HEK293T (cell line): ENCODE results near the gene TMUB1.

Source experiments
- CTCF ChIA-PET: fragments of 350-600 bp; formaldehyde crosslinking; extraction: SDS; loops from one replicate; lab custom pipeline; 2021; ENCODE audit warnings: antibody characterized with exemption, inconsistent platforms; lab: Yijun Ruan, JAX
- POLR2A ChIA-PET: fragments of 350-600 bp; formaldehyde crosslinking; extraction: SDS; loops from one replicate; lab custom pipeline; 2020; ENCODE audit warnings: antibody characterized with exemption, inconsistent platforms; lab: Yijun Ruan, JAX
- DNase-seq: peaks from one replicate; pipeline ENCODE4 v3.0.0; 2012; ENCODE audit warnings: mixed read lengths; ENCODE audit errors: extremely low spot score
- ARNT ChIP-seq: fragments of 450-650 bp; IDR thresholded peaks from 2 replicates; pipeline ENCODE4 v1.6.1; 2017; ENCODE audit warnings: mild to moderate bottlenecking
- BHLHE40 ChIP-seq: fragments of 450-650 bp; IDR thresholded peaks from 2 replicates; pipeline ENCODE4 v1.6.1; 2016; ENCODE audit warnings: mild to moderate bottlenecking, moderate library complexity, borderline replicate concordance
- CTBP1 ChIP-seq: fragments of 450-650 bp; IDR thresholded peaks from 2 replicates; pipeline ENCODE4 v1.6.1; 2016; ENCODE audit warnings: borderline replicate concordance
- ELF4 ChIP-seq: fragments of 450-650 bp; IDR thresholded peaks from 2 replicates; pipeline ENCODE4 v1.6.1; 2017; ENCODE audit warnings: antibody characterized with exemption
- FOXA1 ChIP-seq: fragments of 450-650 bp; IDR thresholded peaks from 2 replicates; pipeline ENCODE4 v1.6.1; 2016; ENCODE audit warnings: mild to moderate bottlenecking
- FOXK2 ChIP-seq: fragments of 450-650 bp; IDR thresholded peaks from 2 replicates; pipeline ENCODE4 v1.6.1; 2016; ENCODE audit warnings: mild to moderate bottlenecking
- FOXM1 ChIP-seq: fragments of 450-650 bp; IDR thresholded peaks from 2 replicates; pipeline ENCODE4 v1.6.1; 2017; ENCODE audit warnings: mild to moderate bottlenecking, borderline replicate concordance
- HDGF ChIP-seq: fragments of 450-650 bp; IDR thresholded peaks from 2 replicates; pipeline ENCODE4 v1.6.1; 2017; ENCODE audit warnings: antibody characterized with exemption, borderline replicate concordance
- L3MBTL2 ChIP-seq: fragments of 450-650 bp; conservative IDR thresholded peaks from 2 replicates; pipeline ENCODE4 v1.6.1; 2016; ENCODE audit warnings: mild to moderate bottlenecking
- LEF1 ChIP-seq: fragments of 450-650 bp; IDR thresholded peaks from 2 replicates; pipeline ENCODE4 v1.6.1; 2017; ENCODE audit warnings: mild to moderate bottlenecking, borderline replicate concordance
- NFRKB ChIP-seq: fragments of 450-650 bp; IDR thresholded peaks from 2 replicates; pipeline ENCODE4 v1.6.1; 2016; ENCODE audit warnings: mild to moderate bottlenecking, moderate library complexity
- PKNOX1 ChIP-seq: fragments of 450-650 bp; IDR thresholded peaks from 2 replicates; pipeline ENCODE4 v1.6.1; 2016
- SP1 ChIP-seq: fragments of 450-650 bp; IDR thresholded peaks from 2 replicates; pipeline ENCODE4 v1.6.1; 2017
- SUZ12 ChIP-seq: fragments of 450-650 bp; IDR thresholded peaks from 2 replicates; pipeline ENCODE4 v1.6.1; 2016; ENCODE audit warnings: mild to moderate bottlenecking
- TARDBP ChIP-seq: fragments of 450-650 bp; IDR thresholded peaks from 2 replicates; pipeline ENCODE4 v1.6.1; 2016
- ZNF384 ChIP-seq: fragments of 450-650 bp; IDR thresholded peaks from 2 replicates; pipeline ENCODE4 v1.6.1; 2016

Gene TMUB1

GRCh38 chr7:151125846-151126481 is 42.7 kb upstream of the TMUB1 start:
- no peak for DNase-seq
- no peak for TF ChIP-seq FOXM1
- TF ChIP-seq NFRKB, result no peak
- TF ChIP-seq ARNT, result no peak
- no peak for TF ChIP-seq ELF4
- TF ChIP-seq PKNOX1, result no peak
- no peak for TF ChIP-seq L3MBTL2
- no peak for TF ChIP-seq SP1
- no peak for TF ChIP-seq TARDBP
- TF ChIP-seq FOXK2, result no peak
- TF ChIP-seq HDGF, result no peak
- no peak for TF ChIP-seq CTBP1
- TF ChIP-seq BHLHE40, result no peak
- TF ChIP-seq LEF1, result no peak
- ChIA-PET CTCF (interaction anchor here (0.6 to 0.8 kb wide), 2 partner anchors 42 to 46 kb away, joined by 3 to 5 read pairs; no protein-coding TSS in a partner anchor), POLR2A (no interaction called here)

- TF ChIP-seq L3MBTL2, result no peak
- TF ChIP-seq FOXA1, result no peak
- no peak for TF ChIP-seq ELF4
- no peak for TF ChIP-seq HDGF
- no peak for TF ChIP-seq ZNF384
- no peak for TF ChIP-seq TARDBP
- POLR2A ChIA-PET, result no interaction called here
- CTCF ChIA-PET, result interaction anchor here (0.6 to 1.1 kb wide), 2 partner anchors 47 to 57 kb away, joined by 3 to 5 read pairs; no protein-coding TSS in a partner anchor
- DNase-seq, result no peak
Measured at GRCh38 chr7:151125470-151125845, 42.2 kb upstream of the TMUB1 start.

GRCh38 chr7:151124899-151125399 is 41.7 kb upstream of the TMUB1 start:
- ChIA-PET CTCF (interaction anchor here (0.6 to 1.9 kb wide), 9 partner anchors 8 to 195 kb away, joined by 3 to 10 read pairs (median 5); partner anchors contain the start of gene GBX1), POLR2A (no interaction called here)
- TF ChIP-seq ELF4 (no peak), SUZ12 (no peak), SP1 (no peak), ZNF384 (no peak), FOXM1 (no peak), FOXA1 (no peak), FOXK2 (no peak), PKNOX1 (no peak), CTBP1 (no peak), NFRKB (no peak)
- DNase-seq, result no peak

GRCh38 chr7:151124481-151124880 is 41.2 kb upstream of the TMUB1 start:
- no peak for TF ChIP-seq ARNT
- ChIA-PET CTCF (interaction anchor here (0.6 to 1.9 kb wide), 21 partner anchors 9 to 1200 kb away, joined by 3 to 10 read pairs (median 5); partner anchors contain the start of gene GBX1), POLR2A (interaction anchor here (0.6 to 1.0 kb wide), 4 partner anchors 33 to 108 kb away, joined by 3 to 4 read pairs (median 3); partner anchors contain the start of genes ABCF2 and CHPF2)
- no peak for DNase-seq

- DNase-seq, result peak; percentile 99
- ChIA-PET CTCF (interaction anchor here (0.6 to 1.9 kb wide), 23 partner anchors 9 to 1201 kb away, joined by 3 to 10 read pairs (median 4); partner anchors contain the start of gene GBX1), POLR2A (interaction anchor here (0.6 to 1.0 kb wide), 5 partner anchors 33 to 108 kb away, joined by 3 to 4 read pairs (median 3); partner anchors contain the start of genes ABCF2, CHPF2 and GBX1)
- TF ChIP-seq ARNT, result peak; percentile 45; the same call in 1 of the 2 replicates
- TF ChIP-seq NFRKB, result no peak
- TF ChIP-seq HDGF, result peak; percentile 86; the same call in 1 of the 2 replicates
- TF ChIP-seq CTBP1, result no peak
Measured at GRCh38 chr7:151123822-151124464, 40.6 kb upstream of the TMUB1 start.

GRCh38 chr7:151123158-151123821 is 40.0 kb upstream of the TMUB1 start:
- TF ChIP-seq L3MBTL2 (no peak), LEF1 (no peak), BHLHE40 (no peak)
- ChIA-PET CTCF (interaction anchor here (0.6 to 1.9 kb wide), 16 partner anchors 9 to 121 kb away, joined by 3 to 10 read pairs (median 6); partner anchors contain the start of gene GBX1), POLR2A (interaction anchor here (0.6 to 1.0 kb wide), 4 partner anchors 43 to 109 kb away, joined by 3 to 4 read pairs (median 3); partner anchors contain the start of genes ABCF2, CHPF2 and GBX1)
- DNase-seq, result no peak
